ENCODE results near the gene CSF3.

DNA sequence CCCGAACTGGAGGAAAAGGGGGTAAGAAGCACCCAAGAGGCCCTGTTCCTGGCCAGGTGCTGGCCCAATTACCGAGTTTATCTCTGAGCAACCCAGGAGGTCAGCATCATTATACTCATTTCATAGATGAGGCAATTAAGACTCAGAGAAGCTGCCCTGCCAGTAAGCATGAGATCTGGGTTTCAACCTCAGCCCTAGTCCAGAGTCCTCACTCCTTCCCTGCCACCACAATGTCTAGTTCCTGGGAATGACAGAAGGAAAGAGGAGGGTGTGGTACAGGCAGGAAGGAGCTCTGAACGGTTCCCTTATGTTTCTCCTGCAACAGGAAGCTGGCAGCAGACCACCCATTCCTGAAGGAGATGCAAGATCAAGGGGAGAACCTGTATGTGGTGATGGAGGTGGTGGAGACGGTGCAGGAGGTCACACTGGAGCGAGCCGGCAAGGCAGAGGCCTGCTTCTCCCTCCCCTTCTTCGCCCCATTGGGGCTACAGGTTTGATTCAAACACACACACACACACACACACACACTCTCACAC is 45.0 kb upstream of the CSF3 start:
- no peak for TF ChIP-seq POLR2A (IDR thresholded peaks at IDR 0.05; ENCODE audit: low read depth)
- TF ChIP-seq, protein P1, sequence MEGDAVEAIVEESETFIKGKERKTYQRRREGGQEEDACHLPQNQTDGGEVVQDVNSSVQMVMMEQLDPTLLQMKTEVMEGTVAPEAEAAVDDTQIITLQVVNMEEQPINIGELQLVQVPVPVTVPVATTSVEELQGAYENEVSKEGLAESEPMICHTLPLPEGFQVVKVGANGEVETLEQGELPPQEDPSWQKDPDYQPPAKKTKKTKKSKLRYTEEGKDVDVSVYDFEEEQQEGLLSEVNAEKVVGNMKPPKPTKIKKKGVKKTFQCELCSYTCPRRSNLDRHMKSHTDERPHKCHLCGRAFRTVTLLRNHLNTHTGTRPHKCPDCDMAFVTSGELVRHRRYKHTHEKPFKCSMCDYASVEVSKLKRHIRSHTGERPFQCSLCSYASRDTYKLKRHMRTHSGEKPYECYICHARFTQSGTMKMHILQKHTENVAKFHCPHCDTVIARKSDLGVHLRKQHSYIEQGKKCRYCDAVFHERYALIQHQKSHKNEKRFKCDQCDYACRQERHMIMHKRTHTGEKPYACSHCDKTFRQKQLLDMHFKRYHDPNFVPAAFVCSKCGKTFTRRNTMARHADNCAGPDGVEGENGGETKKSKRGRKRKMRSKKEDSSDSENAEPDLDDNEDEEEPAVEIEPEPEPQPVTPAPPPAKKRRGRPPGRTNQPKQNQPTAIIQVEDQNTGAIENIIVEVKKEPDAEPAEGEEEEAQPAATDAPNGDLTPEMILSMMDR (IDR thresholded peaks at IDR 0.05): no peak
- no peak for TF ChIP-seq POLR2AphosphoS5 (IDR thresholded peaks at IDR 0.05)
